Thyroid gland (tissue), 4 donors: Measurements from ENCODE around the gene SYTL3. TPM values are rescaled to one million over a fixed set of nuclear protein-coding genes. Genes with fewer than 3 reads are reported as not detected.

ENCODE experiments used
- DNase-seq, 2 donors: peaks; one replicate each; pipeline ENCODE4 v3.0.0-alpha.2; 2019
- H3K27ac ChIP-seq, 3 donors: fragments of 200-600 bp; sonication (generic); 1 replicate in 2 of 3; 2 replicates in 1 of 3; pipeline ENCODE4 v1.5.1; 2016 to 2019; ENCODE audit warnings: mild to moderate bottlenecking in 1 of 3, moderate library complexity in 1 of 3
- H3K27me3 ChIP-seq: fragments of 200-600 bp; sonication (generic); one replicate; pipeline ENCODE4 v1.5.1; 2019
- H3K36me3 ChIP-seq, 2 donors: fragments of 200-600 bp; sonication (generic); one replicate each; pipeline ENCODE4 v1.5.1; 2016 to 2019
- H3K4me1 ChIP-seq, 2 donors: fragments of 200-600 bp; sonication (generic); one replicate each; pipeline ENCODE4 v1.5.1; 2017 to 2019
- H3K4me3 ChIP-seq, 3 donors: fragments of 200-600 bp; sonication (generic); replicated peaks in 1 of 3; 1 replicate in 2 of 3; 2 replicates in 1 of 3; pipeline ENCODE4 v1.5.1; 2016; ENCODE audit warnings: mild to moderate bottlenecking in 1 of 3
- H3K9me3 ChIP-seq: fragments of 200-600 bp; sonication (generic); one replicate; pipeline ENCODE4 v1.5.1; 2017
- CTCF ChIP-seq, 6 experiments: fragments of 200-600 bp in 3 of 6; fragments of 450-650 bp in 3 of 6; sonication (generic) in 3 of 6; IDR thresholded peaks; one replicate each; pipeline ENCODE4 v1.5.1; 2016 to 2019; ENCODE audit warnings: antibody characterized with exemption in 6 of 6, mild to moderate bottlenecking in 2 of 6, inconsistent platforms in 1 of 6, moderate library complexity in 1 of 6
- POLR2A ChIP-seq, 2 donors: fragments of 450-650 bp; IDR thresholded peaks; one replicate each; pipeline ENCODE4 v1.6.1; 2017; ENCODE audit warnings: antibody characterized with exemption in 2 of 2, mild to moderate bottlenecking in 2 of 2, moderate library complexity in 1 of 2
- WGBS, 2 donors: methylation state at CpG; one replicate each; pipeline ENCODE4 v1.1.5; 2017; 5-methylcytosine and 5-hydroxymethylcytosine counted together
- intact Hi-C: fragments of 100-400 bp; cut with DNase I; formaldehyde crosslinking; loops from one replicate; pipeline ENCODE4 v1.15.1; 2023
- total RNA-seq, 4 donors: library from RNA; depleted of rRNA; stranded (reverse); fragments of >200 nt; gene quantifications; one replicate each; pipeline ENCODE4 v1.2.3, GENCODE V29; 2016

Gene SYTL3
- total RNA-seq, 4 donors from 2014 or later = 16.9 to 33.0 (median 24.4) TPM

GRCh38 chr6:158677906-158678578 is 28.2 kb downstream of the SYTL3 start:
- TF ChIP-seq POLR2A (IDR thresholded peaks at IDR 0.05) = no peak
- no peak for TF ChIP-seq CTCF (IDR thresholded peaks at IDR 0.05)
- intact Hi-C loops = no loop called here
- Histone ChIP-seq H3K27me3 (no peaks in the 10 kb centered on the region), H3K9me3 (no peaks in the 10 kb centered on the region), H3K4me3 (no peak overlapping the region), H3K27ac (no peak overlapping the region), H3K36me3 (no peaks in the 10 kb centered on the region), H3K4me1 (peaks cover 15 to 19% of the 10 kb centered on the region in 2 donors)
- no peak for DNase-seq
- whole genome bisulfite sequencing, 2 donors = 81 to 92% methylated on average over 10 to 11 of the region's 11 CpGs

- no peak for DNase-seq
- WGBS, 2 donors = 78 to 84% methylated on average over 2 of the region's 2 CpGs
- Histone ChIP-seq H3K9me3 (no peaks in the 10 kb centered on the region), H3K4me1 (peaks cover 20 to 21% of the 10 kb centered on the region in 2 donors), H3K36me3 (no peaks in the 10 kb centered on the region), H3K27ac (peak overlapping the region; percentile 42 to 65 (median 64)), H3K4me3 (no peak overlapping the region), H3K27me3 (no peaks in the 10 kb centered on the region)
- TF ChIP-seq CTCF (IDR thresholded peaks at IDR 0.05) (no peak), POLR2A (IDR thresholded peaks at IDR 0.05) (no peak)
- intact Hi-C loops = no loop called here
These were observed 30.2 kb downstream of the SYTL3 start for GRCh38 chr6:158680015-158680414.

GRCh38 chr6:158680481-158680880 is 30.6 kb downstream of the SYTL3 start:
- intact Hi-C loops = no loop called here
- Histone ChIP-seq H3K4me1 (peaks cover 24 to 26% of the 10 kb centered on the region in 2 donors), H3K36me3 (no peaks in the 10 kb centered on the region), H3K27ac (peak overlapping the region; percentile 42 to 65 (median 64)), H3K9me3 (no peaks in the 10 kb centered on the region), H3K4me3 (no peak overlapping the region), H3K27me3 (no peaks in the 10 kb centered on the region)
- WGBS, 2 donors = 46 to 55% methylated on average over 6 of the region's 6 CpGs
- peak; percentile 63 to 75 for DNase-seq
- TF ChIP-seq CTCF (IDR thresholded peaks at IDR 0.05) (no peak), POLR2A (IDR thresholded peaks at IDR 0.05) (no peak)

- Histone ChIP-seq H3K27me3 (no peaks in the 10 kb centered on the region), H3K36me3 (no peaks in the 10 kb centered on the region), H3K4me1 (peaks cover 41 to 43% of the 10 kb centered on the region in 2 donors), H3K4me3 (no peak overlapping the region), H3K9me3 (no peaks in the 10 kb centered on the region), H3K27ac (peak overlapping the region; percentile 75 to 86 (median 81))
- intact Hi-C loops = no loop called here
- WGBS, 2 donors = 91 to 92% methylated on average over 5 of the region's 5 CpGs
- no peak for TF ChIP-seq POLR2A (IDR thresholded peaks at IDR 0.05)
- DNase-seq = no peak
These were observed 34.5 kb downstream of the SYTL3 start for GRCh38 chr6:158684311-158684710.

GRCh38 chr6:158684745-158685324 is 35.0 kb downstream of the SYTL3 start:
- 33 to 34% methylated on average over 5 of the region's 5 CpGs for WGBS, 2 donors
- intact Hi-C loops = no loop called here
- TF ChIP-seq CTCF (IDR thresholded peaks at IDR 0.05) (no peak), POLR2A (IDR thresholded peaks at IDR 0.05) (no peak)
- Histone ChIP-seq H3K27ac (peak overlapping the region; percentile 75 to 86 (median 81)), H3K4me3 (no peak overlapping the region), H3K36me3 (no peaks in the 10 kb centered on the region), H3K9me3 (no peaks in the 10 kb centered on the region), H3K4me1 (peaks cover 40% of the 10 kb centered on the region in 2 donors), H3K27me3 (no peaks in the 10 kb centered on the region)
- DNase-seq = peak in 1 of 2 donors; percentile 37
